Erythroblast (primary cell): ENCODE measurements around the gene RIPPLY3.

Experiments
- GATA1 ChIP-seq: IDR thresholded peaks from 2 replicates; pipeline ENCODE4 v1.6.1; 2011; ENCODE audit warnings: low read depth, mild to moderate bottlenecking, control low read depth, low read length, moderate library complexity
- POLR2A ChIP-seq: IDR thresholded peaks from 2 replicates; pipeline ENCODE4 v1.6.1; 2011; ENCODE audit warnings: mild to moderate bottlenecking, low read length

DNA sequence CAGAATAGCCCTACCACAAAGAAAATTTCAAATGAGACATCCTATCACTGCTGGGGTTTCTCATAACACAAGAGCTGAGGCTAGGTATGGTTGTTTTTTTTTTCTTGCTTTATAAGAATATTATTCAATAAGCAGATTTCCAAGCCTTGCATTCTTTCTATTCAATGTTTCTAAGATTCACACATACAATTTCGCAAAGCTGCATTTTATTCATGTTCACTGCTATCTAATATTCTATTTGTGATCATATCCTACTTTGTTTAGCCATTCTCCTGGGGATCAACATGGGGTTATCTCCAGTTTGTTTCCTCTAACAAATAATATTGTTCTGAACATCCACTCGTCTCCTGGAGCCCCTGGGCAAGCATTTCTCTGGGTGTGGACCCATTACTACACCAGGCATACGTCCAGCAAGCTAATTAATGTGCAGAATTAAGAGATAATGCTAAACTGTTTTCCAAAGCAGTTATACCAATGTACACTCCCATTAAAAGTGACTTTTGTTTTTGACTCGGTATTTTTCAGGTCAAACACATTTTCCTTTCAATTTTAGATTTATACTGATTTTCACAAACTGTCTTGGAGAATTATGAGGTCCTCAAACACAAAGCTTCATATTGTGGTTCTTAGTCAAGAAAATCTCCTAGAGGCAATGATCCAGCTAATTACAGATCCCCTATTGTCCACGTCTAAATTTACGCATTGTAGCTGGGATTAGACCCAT, 24.4 kb upstream of the RIPPLY3 start:
- TF ChIP-seq POLR2A (no peak), GATA1 (no peak)
